Muscle of leg (tissue), 16 donors: ENCODE data around the gene CD200R1L. TPM values are rescaled to one million over a fixed set of nuclear protein-coding genes. Genes with fewer than 3 reads are reported as not detected.
A peak's percentile ranks its signal among the peaks of the same experiment; 100 is the strongest.

Experiments
- DNase-seq: peaks from one replicate; pipeline ENCODE4 v3.0.0; 2013
- H3K27ac ChIP-seq: one replicate; pipeline ENCODE4 v1.5.1; 2013; ENCODE audit warnings: mild to moderate bottlenecking, low read length, control low read depth
- H3K27me3 ChIP-seq: one replicate; pipeline ENCODE4 v1.6.1; 2013; ENCODE audit warnings: low read length; ENCODE audit not compliant: control insufficient read depth, insufficient read depth
- H3K36me3 ChIP-seq: one replicate; pipeline ENCODE4 v1.6.1; 2013; ENCODE audit warnings: low read length; ENCODE audit not compliant: control insufficient read depth, insufficient read depth
- H3K4me1 ChIP-seq: one replicate; pipeline ENCODE4 v1.6.1; 2013; ENCODE audit warnings: low read length; ENCODE audit not compliant: control insufficient read depth, insufficient read depth
- H3K4me3 ChIP-seq: one replicate; pipeline ENCODE4 v1.5.1; 2013; ENCODE audit warnings: low read length, control low read depth
- H3K9me3 ChIP-seq: replicated peaks from 2 replicates; pipeline ENCODE4 v1.6.1; 2013; ENCODE audit warnings: low read depth, low read length; ENCODE audit not compliant: control insufficient read depth
- WGBS: methylation state at CpG from one replicate; pipeline ENCODE4 v1.1.5; 2013; ENCODE audit warnings: missing lambda C conversion rate; ENCODE audit not compliant: insufficient coverage; 5-methylcytosine and 5-hydroxymethylcytosine counted together
- long read RNA-seq, 11 donors: transcript quantifications; one replicate each; lab custom pipeline, GENCODE V29; 2026
- polyA plus RNA-seq, 8 donors: library from polyadenylated mRNA; unstranded; fragments of 120-200 nt; gene quantifications; one replicate each; pipeline versions ENCODE4 v1.2.1 to v1.2.3, GENCODE V29; 2013; ENCODE audit warnings: inconsistent platforms in 1 of 8, low replicate concordance in 1 of 8; ENCODE audit not compliant: insufficient read length in 8 of 8, insufficient read depth in 1 of 8
- total RNA-seq: library from RNA; stranded (reverse); fragments of 120-200 nt; gene quantifications from one replicate; pipeline ENCODE4 v1.2.4, GENCODE V29; 2013

The CD200R1L gene, protein sequence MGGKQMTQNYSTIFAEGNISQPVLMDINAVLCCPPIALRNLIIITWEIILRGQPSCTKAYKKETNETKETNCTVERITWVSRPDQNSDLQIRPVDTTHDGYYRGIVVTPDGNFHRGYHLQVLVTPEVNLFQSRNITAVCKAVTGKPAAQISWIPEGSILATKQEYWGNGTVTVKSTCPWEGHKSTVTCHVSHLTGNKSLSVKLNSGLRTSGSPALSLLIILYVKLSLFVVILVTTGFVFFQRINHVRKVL
- not detected for total RNA-seq
- polyA plus RNA-seq, result not detected
- long read RNA-seq, donor 1, result 0 reads
- long read RNA-seq, donor 2, result 0 reads
- long read RNA-seq, donor 3, result 0 reads
- long read RNA-seq, donor 4, result 0 reads
- long read RNA-seq, donor 5, result 0 reads
- long read RNA-seq, donor 6, result 0 reads
- long read RNA-seq, donor 7, result 0 reads
- long read RNA-seq, donor 8, result 0 reads
- long read RNA-seq, donor 9, result 0 reads
- long read RNA-seq, donor 10, result 0 reads
- long read RNA-seq, donor 11, result 0 reads

GRCh38 chr3:112846764-112847163, at the start of gene CD200R1L:
CD200R1L (minus strand) TSS chr3:112846864; CDS start chr3:112829367, 17,497 bp downstream.
- Histone ChIP-seq H3K27ac (no peak within 1 kb of the TSS), H3K36me3 (no peaks in the 10 kb centered on the region), H3K4me1 (no peaks in the 10 kb centered on the region), H3K4me3 (no peak within 1 kb of the TSS), H3K27me3 (no peaks in the 10 kb centered on the region), H3K9me3 (peaks cover 6% of the 10 kb centered on the region)
- no CpG with 5 or more reads among the region's 2 CpGs for WGBS
- no peak for DNase-seq

DNA sequence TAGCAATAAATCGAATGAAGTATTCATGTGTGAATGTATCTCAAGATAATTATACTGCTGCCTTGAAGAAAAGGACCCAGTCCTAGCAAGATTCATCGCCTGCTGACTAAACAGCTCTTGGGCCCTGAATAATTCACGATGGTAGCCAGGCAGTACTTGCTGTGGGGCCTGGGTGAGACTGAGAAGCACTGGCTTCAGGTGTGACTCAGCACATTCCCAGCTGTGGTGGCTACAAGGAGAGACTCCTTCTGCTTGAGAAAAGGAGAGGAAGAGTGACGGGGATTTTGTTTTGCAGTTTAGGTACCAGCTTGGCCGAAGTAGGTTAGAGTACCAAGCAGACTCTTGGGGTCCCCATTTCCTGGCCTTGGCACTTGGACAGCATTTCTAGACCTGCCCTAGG, 47.6 kb upstream of the CD200R1L start:
- Histone ChIP-seq H3K27me3 (no peaks in the 10 kb centered on the region), H3K27ac (no peak overlapping the region), H3K36me3 (no peaks in the 10 kb centered on the region), H3K9me3 (no peaks in the 10 kb centered on the region), H3K4me1 (no peaks in the 10 kb centered on the region), H3K4me3 (no peak overlapping the region)
- no peak for DNase-seq
- WGBS, result 79% methylated on average over 3 of the region's 5 CpGs

DNA sequence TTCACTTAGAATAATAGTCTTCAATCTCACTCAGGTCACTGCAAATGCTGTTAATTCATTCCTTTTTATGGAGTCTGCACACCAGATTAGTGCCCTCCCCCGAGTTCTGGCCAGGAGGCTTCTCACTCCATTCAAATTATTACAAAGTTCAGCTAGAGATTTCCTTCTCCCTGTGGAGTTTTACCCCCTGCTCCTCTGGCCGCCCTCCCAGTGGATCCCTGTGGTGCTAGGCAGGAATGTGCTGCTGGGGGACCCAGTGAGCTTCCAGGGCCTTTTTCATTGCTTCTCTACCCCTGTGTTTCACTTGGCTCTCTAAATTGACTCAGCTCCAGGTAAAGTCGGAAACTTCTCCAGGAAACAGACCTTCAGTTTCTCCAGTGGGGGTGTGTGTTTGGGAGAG, 42.7 kb upstream of the CD200R1L start:
- Histone ChIP-seq H3K4me1 (no peaks in the 10 kb centered on the region), H3K27me3 (no peaks in the 10 kb centered on the region), H3K27ac (no peak overlapping the region), H3K9me3 (no peaks in the 10 kb centered on the region), H3K36me3 (no peaks in the 10 kb centered on the region), H3K4me3 (no peak overlapping the region)
- no peak for DNase-seq
- no CpG with 5 or more reads among the region's 3 CpGs for WGBS

DNA sequence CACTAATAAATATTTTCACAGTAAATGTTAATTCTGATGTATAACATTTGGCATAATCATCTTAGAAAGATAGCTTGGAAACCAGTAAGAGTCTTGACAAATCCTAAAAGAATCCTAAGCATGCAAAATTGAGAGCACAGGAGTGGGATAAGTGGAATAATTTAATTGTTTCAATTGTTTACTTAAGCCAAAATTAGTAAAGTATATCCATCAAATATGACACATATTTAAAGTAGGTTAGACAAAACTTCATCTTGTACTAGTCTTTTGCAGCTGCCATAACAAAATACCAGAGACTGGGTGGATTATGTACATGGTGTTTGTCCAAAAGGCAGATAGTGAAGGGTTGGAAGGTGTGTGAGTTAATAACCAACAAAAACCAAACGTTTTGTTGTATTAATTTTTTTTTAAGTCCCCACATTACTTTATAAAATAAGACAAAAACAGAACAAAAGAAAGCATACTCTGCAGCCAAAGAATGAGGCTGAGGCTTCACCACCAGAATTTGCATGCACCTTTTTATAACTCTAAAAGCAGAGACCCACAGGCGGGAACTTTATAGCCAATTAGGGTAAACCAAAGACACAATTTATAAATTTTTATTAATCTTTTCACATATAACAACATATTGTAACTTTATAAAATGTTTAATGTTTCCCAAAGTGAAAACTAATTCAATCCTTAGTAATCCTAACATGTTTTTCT, 41.9 kb upstream of the CD200R1L start:
- Histone ChIP-seq H3K4me1 (no peaks in the 10 kb centered on the region), H3K27me3 (no peaks in the 10 kb centered on the region), H3K9me3 (no peaks in the 10 kb centered on the region), H3K27ac (no peak overlapping the region), H3K4me3 (no peak overlapping the region), H3K36me3 (no peaks in the 10 kb centered on the region)
- no peak for DNase-seq
- no CpG with 5 or more reads among the region's 2 CpGs for WGBS

GRCh38 chr3:112884678-112885290, 38.1 kb upstream of the CD200R1L start:
- DNase-seq, result no peak
- Histone ChIP-seq H3K4me1 (no peaks in the 10 kb centered on the region), H3K9me3 (no peaks in the 10 kb centered on the region), H3K27ac (no peak overlapping the region), H3K36me3 (no peaks in the 10 kb centered on the region), H3K27me3 (no peaks in the 10 kb centered on the region), H3K4me3 (no peak overlapping the region)
- WGBS, result 86% methylated on average over 3 of the region's 4 CpGs

DNA sequence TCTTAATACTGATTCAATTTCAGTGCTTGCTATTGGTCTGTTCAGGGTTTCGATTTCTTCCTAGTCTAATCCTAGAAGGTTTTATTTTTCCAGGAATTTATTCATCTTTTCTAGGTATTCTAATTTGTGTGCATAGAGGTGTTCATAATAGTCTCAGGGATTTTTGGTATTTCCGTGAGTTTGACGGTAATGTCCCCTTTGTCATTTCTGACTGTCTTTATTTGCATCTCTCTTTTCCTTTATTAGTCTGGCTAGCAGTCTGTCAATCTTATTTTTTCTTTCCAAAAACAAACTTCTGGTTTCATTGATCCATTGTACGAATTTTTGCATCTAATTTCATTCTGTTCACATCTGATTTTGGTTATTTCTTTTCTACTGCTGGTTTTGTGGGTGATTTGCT, 35.2 kb upstream of the CD200R1L start:
- no peaks in the 10 kb centered on the region for H3K9me3 ChIP-seq

GRCh38 chr3:112875561-112875960, 28.9 kb upstream of the CD200R1L start:
- Histone ChIP-seq H3K27me3 (no peaks in the 10 kb centered on the region), H3K9me3 (peaks cover 5% of the 10 kb centered on the region), H3K36me3 (no peaks in the 10 kb centered on the region), H3K4me3 (no peak overlapping the region), H3K27ac (no peak overlapping the region), H3K4me1 (no peaks in the 10 kb centered on the region)
- no peak for DNase-seq
- no CpG with 5 or more reads among the region's 2 CpGs for WGBS

More for the DNA sequence above, 35.2 kb upstream of the CD200R1L start:
- Histone ChIP-seq H3K36me3 (no peaks in the 10 kb centered on the region), H3K4me1 (no peaks in the 10 kb centered on the region), H3K4me3 (no peak overlapping the region), H3K27ac (no peak overlapping the region), H3K27me3 (no peaks in the 10 kb centered on the region)
- no CpG with 5 or more reads among the region's 4 CpGs for WGBS
- no peak for DNase-seq

- Histone ChIP-seq H3K9me3 (peaks cover 12% of the 10 kb centered on the region), H3K36me3 (no peaks in the 10 kb centered on the region), H3K27ac (no peak overlapping the region), H3K27me3 (no peaks in the 10 kb centered on the region), H3K4me1 (no peaks in the 10 kb centered on the region), H3K4me3 (no peak overlapping the region)
- no peak for DNase-seq
These were observed 28.1 kb upstream of the CD200R1L start for GRCh38 chr3:112874725-112875124.

DNA sequence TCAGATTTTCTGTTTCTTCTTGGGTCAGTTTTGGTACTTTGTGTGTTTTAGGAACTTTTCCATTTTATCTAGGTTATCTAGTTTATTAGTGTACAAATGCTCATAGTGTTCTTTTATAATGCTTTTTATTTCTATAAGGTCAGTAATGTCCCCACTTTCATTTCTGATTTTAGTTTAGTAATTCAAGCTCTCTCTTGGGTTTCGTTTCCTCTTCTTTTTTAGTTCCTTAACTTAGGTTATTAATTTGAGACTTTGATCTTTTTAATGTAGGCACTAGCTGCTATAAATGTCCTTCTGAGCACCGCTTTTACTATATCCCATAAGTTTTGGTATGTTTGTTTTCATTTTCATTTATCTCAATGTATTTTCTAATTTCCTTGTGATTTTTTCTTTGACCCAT, 27.0 kb upstream of the CD200R1L start:
- peak; percentile 6 for DNase-seq
- no CpG with 5 or more reads among the region's 2 CpGs for WGBS
- Histone ChIP-seq H3K4me3 (no peak overlapping the region), H3K4me1 (no peaks in the 10 kb centered on the region), H3K27ac (no peak overlapping the region), H3K9me3 (peaks cover 12% of the 10 kb centered on the region), H3K27me3 (no peaks in the 10 kb centered on the region), H3K36me3 (no peaks in the 10 kb centered on the region)

GRCh38 chr3:112871735-112872134, 25.1 kb upstream of the CD200R1L start:
- Histone ChIP-seq H3K4me1 (no peaks in the 10 kb centered on the region), H3K4me3 (no peak overlapping the region), H3K27ac (no peak overlapping the region), H3K27me3 (no peaks in the 10 kb centered on the region), H3K9me3 (peaks cover 12% of the 10 kb centered on the region), H3K36me3 (no peaks in the 10 kb centered on the region)
- WGBS, result 87% methylated on average over 2 of the region's 3 CpGs
- DNase-seq, result no peak
